ENCODE data around the gene STXBP2.

- TF ChIP-seq CTCF (IDR thresholded peaks at IDR 0.05) = no peak
- TF ChIP-seq POLR2A (IDR thresholded peaks at IDR 0.05) = no peak
Observed at GRCh38 chr19:7694499-7694898, 57.6 kb downstream of the STXBP2 start.
